Sigmoid colon (tissue), 4 donors: ENCODE measurements around the gene PDZD4.

Experiments used
- CTCF ChIP-seq, 4 experiments: fragments of 450-650 bp in 3 of 4; fragments of 200-600 bp in 1 of 4; IDR thresholded peaks; one replicate each; pipeline ENCODE4 v1.5.1; 2016 to 2019; ENCODE audit warnings: antibody characterized with exemption in 4 of 4, mild to moderate bottlenecking in 3 of 4, moderate library complexity in 2 of 4
- POLR2A ChIP-seq, 2 donors: fragments of 450-650 bp; IDR thresholded peaks; one replicate each; pipeline ENCODE4 v1.6.1; 2016; ENCODE audit warnings: antibody characterized with exemption in 2 of 2, mild to moderate bottlenecking in 2 of 2, moderate library complexity in 2 of 2
- POLR2AphosphoS5 ChIP-seq, 4 donors: sonication (generic); formaldehyde crosslinking; IDR thresholded peaks; one replicate each; pipeline ENCODE4 v1.6.1; 2017; ENCODE audit warnings: antibody characterized with exemption in 4 of 4

GRCh38 chrX:153867139-153867538, 36.8 kb upstream of the PDZD4 start:
- TF ChIP-seq CTCF (IDR thresholded peaks at IDR 0.05), result no peak
- TF ChIP-seq POLR2A (IDR thresholded peaks at IDR 0.05), result no peak
- no peak for TF ChIP-seq POLR2AphosphoS5 (IDR thresholded peaks at IDR 0.05)
